Measurements from ENCODE around the gene TXNDC11.
A peak's percentile ranks its signal among the peaks of the same experiment; 100 is the strongest.
"Not testable (repeated sequence)": the region's sequence is repeated elsewhere in the genome, so short reads cannot be mapped to it uniquely, and the experiment has no call there.

The TXNDC11 gene
- total RNA-seq: 58.0 to 76.0 (median 72.6) reads per million in 4 experiments

- peak; percentile 98 for DNase-seq
These were observed at the start of gene TXNDC11 for GRCh38 chr16:11742536-11743307. TSS of gene TXNDC11 (minus strand) at chr16:11742857. CDS start at chr16:11742730, 127 bp downstream.

DNA sequence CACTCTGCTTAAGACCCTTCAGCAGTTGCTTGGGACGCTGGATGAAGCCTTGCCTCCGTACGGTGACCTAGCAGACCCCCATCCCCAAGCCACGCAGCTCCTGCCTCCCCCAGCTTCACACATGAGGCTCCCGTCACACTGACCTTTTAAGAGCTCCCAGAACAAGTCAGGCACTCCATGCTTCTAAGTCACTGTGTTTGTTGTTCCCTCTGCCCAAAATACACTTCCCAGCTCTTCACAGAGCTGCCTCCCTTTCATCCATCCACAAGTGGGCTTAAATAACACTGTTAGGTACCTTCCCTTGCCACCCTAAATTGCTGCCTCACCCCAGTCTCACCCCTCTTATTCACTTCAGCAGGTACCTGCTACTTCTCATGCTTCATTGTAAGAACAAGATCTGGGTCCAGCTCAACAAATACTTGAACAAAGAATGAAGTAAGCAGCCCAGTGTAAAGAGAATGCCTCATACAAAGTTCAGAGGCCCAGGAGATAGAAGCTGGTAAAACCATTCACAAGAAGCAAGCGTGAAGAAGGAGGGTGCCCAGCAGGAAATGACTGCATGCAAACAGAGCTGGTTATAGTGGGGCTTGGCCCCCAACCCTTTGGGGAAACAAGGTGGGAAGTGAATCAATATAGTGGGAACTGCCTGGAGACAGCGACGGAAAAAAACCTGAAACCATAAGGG, 48.6 kb upstream of the TXNDC11 start:
- no peak for DNase-seq

DNA sequence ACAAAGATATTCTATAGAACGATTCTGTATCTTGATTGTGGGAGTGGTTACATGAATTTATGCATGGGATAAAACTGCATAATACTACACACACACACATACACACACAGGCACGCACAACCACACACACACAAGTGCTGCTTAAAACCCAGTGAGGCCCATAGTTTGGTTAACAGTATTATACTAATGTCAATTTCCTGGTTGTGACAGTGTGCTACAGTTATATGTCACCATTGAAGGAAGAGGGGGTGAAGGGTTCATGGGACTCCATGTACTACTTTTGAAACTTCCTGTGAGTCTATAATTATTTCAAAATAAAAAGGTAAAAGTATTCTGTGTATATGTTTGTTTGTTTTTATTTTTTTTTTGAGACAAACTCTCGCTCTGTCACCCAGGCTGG, 46.3 kb upstream of the TXNDC11 start:
- DNase-seq: no peak

DNA sequence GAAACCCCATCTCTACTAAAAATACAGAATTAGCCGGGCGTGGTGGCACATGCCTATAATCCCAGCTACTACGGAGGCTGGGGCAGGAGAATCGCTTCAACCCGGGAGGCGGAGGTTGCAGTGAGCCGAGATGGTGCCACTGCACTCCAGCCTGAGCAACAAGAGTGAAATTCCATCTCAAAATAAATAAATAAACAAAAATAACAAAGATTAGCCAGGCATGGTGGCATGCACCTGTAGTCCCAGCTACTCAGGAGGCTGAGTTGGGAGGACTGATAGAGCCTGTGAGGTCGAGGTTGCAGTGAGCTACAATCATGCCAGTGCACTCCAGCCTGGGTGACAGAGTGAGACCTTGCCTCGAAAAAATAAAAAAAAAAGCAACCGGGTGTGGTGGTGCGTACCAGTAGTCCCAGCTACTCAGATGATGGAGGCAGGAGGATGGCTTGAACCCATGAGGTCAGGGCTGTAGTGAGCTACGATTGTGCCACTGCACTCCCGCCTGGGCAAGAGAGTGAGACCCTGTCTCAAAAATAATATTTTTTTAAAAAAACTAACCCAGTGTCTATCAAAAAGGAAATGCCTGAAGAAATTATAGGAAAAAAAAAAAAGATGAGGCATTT, 42.4 kb upstream of the TXNDC11 start:
- DNase-seq: not testable (repeated sequence)

- DNase-seq: not testable (repeated sequence)
These were observed 41.7 kb upstream of the TXNDC11 start for GRCh38 chr16:11784381-11784780.

GRCh38 chr16:11784038-11784369, 41.3 kb upstream of the TXNDC11 start:
- no peak for DNase-seq

GRCh38 chr16:11783319-11784037, 40.8 kb upstream of the TXNDC11 start:
- DNase-seq: peak; percentile 29

GRCh38 chr16:11781773-11782172, 39.1 kb upstream of the TXNDC11 start:
- no peak for DNase-seq

- DNase-seq: no peak
These were observed 38.5 kb upstream of the TXNDC11 start for GRCh38 chr16:11780991-11781680.

DNA sequence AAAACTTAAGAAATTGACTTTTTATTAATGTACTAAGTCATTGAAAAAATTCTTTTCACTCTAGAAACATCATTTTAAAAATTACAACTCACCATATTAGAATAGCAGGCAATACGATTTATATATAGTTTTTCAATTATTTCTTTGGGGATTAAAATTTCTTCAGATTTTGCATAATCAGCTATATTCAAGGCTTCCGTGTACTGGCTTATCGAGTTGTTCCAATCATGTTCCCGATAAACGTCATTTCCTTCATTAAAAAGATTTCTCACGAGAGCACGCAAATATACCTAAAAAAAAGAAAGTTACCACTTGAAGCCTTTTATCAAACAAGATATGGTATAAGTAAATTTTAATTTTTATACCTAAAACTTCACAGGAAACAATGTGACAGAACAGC, 36.4 kb upstream of the TXNDC11 start:
- DNase-seq: no peak

- no peak for DNase-seq
These were observed 31.5 kb upstream of the TXNDC11 start for GRCh38 chr16:11774065-11774626.

GRCh38 chr16:11768849-11769248, 26.2 kb upstream of the TXNDC11 start:
- no peak for DNase-seq

DNA sequence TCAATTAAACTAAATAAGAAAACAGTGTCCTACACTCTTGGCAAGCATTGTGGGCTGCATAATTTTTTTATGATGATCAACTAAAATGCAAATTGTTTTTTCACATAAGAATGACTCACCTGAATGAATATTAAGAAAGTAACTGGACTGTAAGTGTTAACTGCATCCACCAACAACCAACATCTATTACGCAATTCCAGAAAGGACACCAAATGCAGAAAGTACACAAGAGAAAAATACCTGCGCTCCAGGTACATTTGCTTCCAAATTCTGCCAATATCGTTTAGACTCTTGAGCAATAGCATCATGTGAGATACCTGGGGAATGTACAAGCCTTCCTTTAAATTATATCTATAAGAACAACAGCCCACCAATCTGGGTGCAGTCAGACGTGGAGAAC, 19.8 kb upstream of the TXNDC11 start:
- DNase-seq: no peak

- no peak for DNase-seq
These were observed 17.3 kb upstream of the TXNDC11 start for GRCh38 chr16:11759997-11760396.

- DNase-seq: no peak
These were observed 16.6 kb upstream of the TXNDC11 start for GRCh38 chr16:11759163-11759834.

DNA sequence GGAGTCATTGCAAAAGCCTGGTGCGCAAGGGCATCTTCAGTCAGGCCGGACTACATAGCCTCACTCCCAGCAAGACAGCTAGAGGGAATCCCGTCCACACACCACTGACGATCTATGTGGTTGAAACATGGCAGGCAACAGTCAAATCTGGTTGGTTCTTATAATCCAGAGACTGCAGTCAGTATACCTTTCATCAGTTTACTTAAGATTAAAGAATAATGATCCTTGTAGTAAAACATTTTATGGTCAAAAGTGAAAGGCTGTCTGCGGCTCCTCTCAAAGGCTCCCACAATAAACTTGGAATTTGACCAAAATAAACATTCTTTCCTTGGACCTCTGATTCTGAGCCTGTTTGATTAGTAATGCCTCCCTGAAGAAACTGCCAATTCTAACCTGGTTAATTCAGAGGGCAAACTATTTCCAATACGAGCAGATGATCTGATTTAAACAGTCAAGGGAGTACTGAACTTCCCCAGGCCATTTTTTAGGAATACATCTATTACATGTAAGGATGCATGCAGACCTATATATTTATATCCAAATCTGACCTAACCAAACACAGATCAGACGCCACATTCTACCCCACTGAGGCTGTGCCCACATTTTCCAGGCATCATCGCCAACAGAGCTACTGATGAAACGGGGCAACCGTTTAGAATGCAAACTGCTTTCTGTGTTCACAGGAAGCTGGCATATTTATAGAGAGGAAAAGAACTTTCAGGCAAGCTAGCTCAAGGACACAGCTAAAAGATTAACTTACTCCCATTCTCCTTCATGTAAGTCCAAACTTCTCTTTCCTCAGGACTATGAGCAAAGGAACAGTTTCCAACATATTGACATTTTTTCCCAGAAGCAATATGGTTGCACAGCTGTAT, 15.3 kb upstream of the TXNDC11 start:
- no peak for DNase-seq

DNA sequence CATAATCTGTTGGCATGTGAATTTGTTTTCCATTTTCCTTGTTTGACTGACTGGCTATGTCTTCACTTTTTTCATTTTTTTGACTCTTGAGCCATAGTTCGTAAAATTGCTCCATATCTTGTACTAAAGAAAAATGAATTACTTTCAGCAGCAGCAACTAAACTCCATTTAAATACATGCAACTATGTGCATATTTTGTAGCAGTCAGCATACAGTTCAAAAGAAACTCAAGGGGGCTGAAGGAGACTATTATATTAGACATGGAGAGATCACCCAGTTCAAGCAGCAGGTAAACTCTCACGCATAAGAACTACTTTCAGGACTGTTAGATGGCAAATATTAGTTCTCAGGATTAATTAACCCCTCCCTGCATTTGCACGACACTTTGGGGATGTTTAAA, 13.6 kb upstream of the TXNDC11 start:
- no peak for DNase-seq

DNA sequence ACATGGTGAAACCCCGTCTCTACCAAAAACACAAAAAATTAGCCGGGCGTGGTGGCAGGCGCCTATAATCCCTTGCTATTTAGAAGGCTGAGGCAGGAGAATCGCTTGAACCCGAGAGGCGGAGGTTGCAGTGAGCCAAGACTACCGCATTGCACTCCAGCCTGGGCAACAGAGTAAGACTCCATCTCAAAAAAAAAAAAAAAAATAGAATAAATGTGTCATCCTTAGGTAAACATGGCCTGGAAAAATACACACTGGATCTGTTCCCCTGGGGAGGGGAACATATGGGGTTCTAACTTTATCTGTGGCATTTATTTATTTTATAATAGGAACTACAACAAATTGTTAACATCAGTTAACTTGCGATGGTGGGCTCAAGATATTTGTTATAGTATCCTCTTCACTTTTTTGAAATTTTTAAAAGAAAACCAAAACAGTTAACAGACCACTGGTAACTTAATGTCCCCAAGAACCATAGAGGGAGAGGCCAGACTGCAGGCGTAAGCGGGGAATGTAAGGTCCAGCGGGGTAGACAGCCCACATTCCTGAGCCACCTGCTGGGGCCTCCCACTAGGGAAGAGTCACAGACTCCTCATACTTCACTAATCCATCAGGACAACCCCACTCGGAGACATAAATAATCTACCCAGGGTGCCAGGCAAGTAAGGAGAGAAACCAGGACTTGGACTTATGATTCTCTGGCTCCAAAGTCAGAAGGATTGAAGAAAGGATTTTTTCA, 12.5 kb upstream of the TXNDC11 start:
- DNase-seq: no peak

- no peak for DNase-seq
These were observed 10.2 kb upstream of the TXNDC11 start for GRCh38 chr16:11752856-11753255.

DNA sequence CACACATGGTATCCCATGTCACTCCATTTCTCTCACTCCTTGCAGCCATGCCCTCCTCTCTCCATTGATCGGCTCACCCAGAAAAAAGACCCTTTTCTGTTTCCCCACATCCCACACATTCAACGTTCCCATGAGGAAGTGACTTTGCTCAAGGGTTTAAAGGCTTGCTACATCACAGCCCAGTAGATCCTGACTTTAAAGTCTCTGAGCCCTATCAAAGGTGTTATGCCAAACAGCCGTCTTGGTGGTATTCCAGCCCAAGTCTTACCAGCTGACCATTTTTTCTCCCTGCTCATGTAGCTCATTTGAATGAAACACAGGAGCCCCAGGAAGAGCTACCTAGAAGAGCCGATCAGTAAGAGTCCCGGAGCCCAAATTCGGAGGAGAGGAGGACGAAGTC, 7.4 kb upstream of the TXNDC11 start:
- no peak for DNase-seq

Measured in effector CD8-positive, alpha-beta T cell (primary cell).